Common myeloid progenitor, CD34-positive (primary cell): ENCODE measurements around the gene P4HB.
A peak's percentile ranks its signal among the peaks of the same experiment; 100 is the strongest.

ENCODE experiments used
- CTCF ChIA-PET: fragments of 350-600 bp; sonication (Branson Sonifier 250); formaldehyde crosslinking; loops from one replicate; lab custom pipeline; 2021; ENCODE audit warnings: antibody characterized with exemption; lab: Charles Lee
- POLR2A ChIA-PET: fragments of 350-600 bp; sonication (Branson Sonifier 250); formaldehyde crosslinking; loops from one replicate; lab custom pipeline; 2021; ENCODE audit warnings: antibody characterized with exemption; lab: Charles Lee
- DNase-seq, 3 donors: peaks; one replicate each; pipeline versions ENCODE4 v3.0.0 to v3.0.0-alpha.2; 2013
- H3K27ac ChIP-seq, 2 experiments: 1 replicate in 1 of 2; 2 replicates in 1 of 2; pipeline ENCODE4 v1.7.0; 2013; ENCODE audit warnings: inconsistent platforms in 2 of 2, low read length in 2 of 2, mild to moderate bottlenecking in 2 of 2, low read depth in 1 of 2, moderate library complexity in 1 of 2; ENCODE audit not compliant: severe bottlenecking in 2 of 2, insufficient read depth in 1 of 2, poor library complexity in 1 of 2
- H3K27me3 ChIP-seq, 5 experiments: replicated peaks in 2 of 5; 1 replicate in 3 of 5; 2 replicates in 2 of 5; pipeline versions ENCODE4 v1.6.1 to v1.7.0; 2013; ENCODE audit warnings: low read length in 4 of 5, mild to moderate bottlenecking in 2 of 5, moderate library complexity in 2 of 5, inconsistent platforms in 1 of 5; ENCODE audit not compliant: insufficient read depth in 5 of 5, control insufficient read depth in 4 of 5
- H3K36me3 ChIP-seq, 4 experiments: 1 replicate in 2 of 4; 2 replicates in 2 of 4; pipeline versions ENCODE4 v1.6.1 to v1.7.0; 2013; ENCODE audit warnings: low read length in 3 of 4, control low read depth in 1 of 4, mild to moderate bottlenecking in 1 of 4; ENCODE audit not compliant: control insufficient read depth in 4 of 4, insufficient read depth in 4 of 4
- H3K4me1 ChIP-seq, 4 experiments: 1 replicate in 3 of 4; 2 replicates in 1 of 4; pipeline versions ENCODE4 v1.6.1 to v1.7.1; 2013; ENCODE audit warnings: low read length in 3 of 4, mild to moderate bottlenecking in 3 of 4, control low read depth in 1 of 4, inconsistent platforms in 1 of 4, moderate library complexity in 1 of 4; ENCODE audit not compliant: control insufficient read depth in 4 of 4, insufficient read depth in 4 of 4; ENCODE audit errors: control extremely low read depth in 1 of 4
- H3K4me3 ChIP-seq, 7 experiments: 1 replicate in 4 of 7; 2 replicates in 3 of 7; pipeline versions ENCODE4 v1.5.1 to v1.7.0; 2013; ENCODE audit warnings: mild to moderate bottlenecking in 7 of 7, low read length in 6 of 7, moderate library complexity in 6 of 7, inconsistent platforms in 2 of 7, low read depth in 2 of 7, control low read depth in 1 of 7; ENCODE audit not compliant: insufficient read depth in 4 of 7, control insufficient read depth in 1 of 7; ENCODE audit errors: extremely low read depth in 1 of 7
- H3K9me3 ChIP-seq, 5 experiments: 1 replicate in 4 of 5; 2 replicates in 1 of 5; pipeline versions ENCODE4 v1.6.1 to v1.7.1; 2013; ENCODE audit warnings: low read length in 4 of 5, mild to moderate bottlenecking in 2 of 5, inconsistent platforms in 1 of 5, low read depth in 1 of 5, moderate library complexity in 1 of 5; ENCODE audit not compliant: control insufficient read depth in 4 of 5, insufficient read depth in 2 of 5; ENCODE audit errors: control extremely low read depth in 1 of 5
- WGBS: methylation state at CpG from one replicate; pipeline ENCODE4 v1.1.5; 2013; ENCODE audit not compliant: insufficient coverage; 5-methylcytosine and 5-hydroxymethylcytosine counted together

The P4HB gene

GRCh38 chr17:81905424-81905875 is 45.1 kb upstream of the P4HB start:
- Histone ChIP-seq H3K27me3 (peaks cover 0 to 32% (median 7%) of the 10 kb centered on the region in 5 experiments), H3K27ac (no peak overlapping the region), H3K4me3 (no peak overlapping the region), H3K36me3 (peaks cover 3 to 68% (median 20%) of the 10 kb centered on the region in 4 experiments), H3K4me1 (peaks cover 0 to 21% (median 17%) of the 10 kb centered on the region in 4 experiments), H3K9me3 (no peaks in the 10 kb centered on the region)
- 94% methylated on average over 14 of the region's 16 CpGs for WGBS
- ChIA-PET CTCF (interaction anchor here (1.9 kb wide), 1 partner anchor 19 kb away, joined by 4 read pairs; no protein-coding TSS in a partner anchor), POLR2A (no interaction called here)
- no peak for DNase-seq

DNA sequence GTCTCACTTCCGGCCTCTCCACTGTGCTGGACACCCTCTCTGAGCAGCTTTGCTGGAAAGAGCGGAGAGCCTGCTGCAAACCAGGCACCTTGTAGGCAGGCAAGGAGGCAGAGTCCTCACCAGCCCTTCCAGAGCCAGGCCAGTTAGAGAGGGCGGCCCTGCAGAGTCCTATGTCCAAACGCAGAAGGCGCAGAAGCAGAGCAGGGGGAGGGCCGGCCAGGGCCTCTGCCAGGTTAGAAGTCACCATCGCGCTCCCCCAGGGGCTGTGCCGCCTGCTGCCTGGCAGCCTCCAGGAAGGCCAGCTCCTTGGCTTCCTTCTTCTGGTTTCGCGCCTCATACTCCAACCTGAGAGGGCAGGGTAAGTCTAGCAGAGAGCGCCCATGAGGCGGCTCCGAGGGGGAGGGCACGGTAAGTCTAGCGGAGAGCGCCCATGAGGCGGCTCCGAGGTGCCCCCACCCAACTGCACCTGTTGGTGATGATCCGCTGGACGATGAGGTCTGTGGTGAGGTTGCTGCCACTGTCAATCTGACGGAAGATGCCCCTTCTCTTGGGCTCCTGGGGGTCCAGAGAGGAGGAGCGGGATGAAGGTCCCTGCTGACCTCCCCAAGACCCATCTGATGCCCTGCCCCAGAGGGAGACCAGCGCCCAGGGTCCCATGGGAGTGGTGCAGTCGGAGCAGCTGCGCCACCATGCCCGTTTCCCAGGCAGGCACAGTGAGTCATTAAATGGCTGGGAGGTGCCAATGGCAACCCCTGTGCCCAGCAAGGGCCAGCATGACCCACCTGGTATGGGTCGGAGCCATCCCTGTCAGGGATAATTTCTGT is 44.5 kb upstream of the P4HB start:
- ChIA-PET CTCF (no interaction called here), POLR2A (no interaction called here)
- no peak overlapping the region for H3K27ac ChIP-seq
- peaks cover 0 to 34% (median 7%) of the 10 kb centered on the region in 5 experiments for H3K27me3 ChIP-seq
- peaks cover 3 to 75% (median 22%) of the 10 kb centered on the region in 4 experiments for H3K36me3 ChIP-seq
- no peak for DNase-seq
- no peak overlapping the region for H3K4me3 ChIP-seq
- H3K4me1 ChIP-seq, result peaks cover 0 to 16% (median 11%) of the 10 kb centered on the region in 4 experiments
- no peaks in the 10 kb centered on the region for H3K9me3 ChIP-seq
- 95% methylated on average over 24 of the region's 28 CpGs for WGBS

- peaks cover 5 to 76% (median 27%) of the 10 kb centered on the region in 4 experiments for H3K36me3 ChIP-seq
- WGBS, result 97% methylated on average over 15 of the region's 24 CpGs
- H3K27me3 ChIP-seq, result peaks cover 0 to 34% (median 7%) of the 10 kb centered on the region in 5 experiments
- no peak for DNase-seq
- no peak overlapping the region for H3K27ac ChIP-seq
- H3K9me3 ChIP-seq, result no peaks in the 10 kb centered on the region
- POLR2A ChIA-PET, result no interaction called here
- no peak overlapping the region for H3K4me3 ChIP-seq
- peaks cover 0 to 16% (median 8%) of the 10 kb centered on the region in 4 experiments for H3K4me1 ChIP-seq
- CTCF ChIA-PET, result no interaction called here
These were observed 43.7 kb upstream of the P4HB start for GRCh38 chr17:81903896-81904599.

- Histone ChIP-seq H3K4me1 (peaks cover 0 to 16% (median 8%) of the 10 kb centered on the region in 4 experiments), H3K27ac (no peak overlapping the region), H3K4me3 (no peak overlapping the region), H3K27me3 (peaks cover 0 to 34% (median 7%) of the 10 kb centered on the region in 5 experiments), H3K9me3 (no peaks in the 10 kb centered on the region), H3K36me3 (peaks cover 8 to 76% (median 30%) of the 10 kb centered on the region in 4 experiments)
- no peak for DNase-seq
- 99% methylated on average over 7 of the region's 10 CpGs for WGBS
- POLR2A ChIA-PET, result no interaction called here
- CTCF ChIA-PET, result no interaction called here
These were observed 43.1 kb upstream of the P4HB start for GRCh38 chr17:81903415-81903831.

- ChIA-PET CTCF (no interaction called here), POLR2A (interaction anchor here (0.6 kb wide), 1 partner anchor 432 kb away, joined by 3 read pairs; no protein-coding TSS in a partner anchor)
- peaks cover 0 to 34% (median 7%) of the 10 kb centered on the region in 5 experiments for H3K27me3 ChIP-seq
- peaks cover 10 to 76% (median 30%) of the 10 kb centered on the region in 4 experiments for H3K36me3 ChIP-seq
- no peaks in the 10 kb centered on the region for H3K9me3 ChIP-seq
- H3K4me3 ChIP-seq, result peak overlapping the region in 1 of 7 experiments; percentile 26
- H3K27ac ChIP-seq, result no peak overlapping the region
- peaks cover 0 to 16% (median 8%) of the 10 kb centered on the region in 4 experiments for H3K4me1 ChIP-seq
- DNase-seq, result peak in 2 of 3 donors; percentile 31 to 41
- 36% methylated on average over 46 of the region's 47 CpGs for WGBS
These were observed 42.5 kb upstream of the P4HB start for GRCh38 chr17:81902653-81903414.

- Histone ChIP-seq H3K4me3 (peak within 1 kb of the TSS in 4 of 7 experiments; percentile 23 to 52 (median 25)), H3K4me1 (peaks cover 0 to 16% (median 8%) of the 10 kb centered on the region in 4 experiments)
These were observed 41.8 kb upstream of the P4HB start, which contains the start of gene NPB for GRCh38 chr17:81902023-81902652. TSS of gene NPB (plus strand) at chr17:81902238. CDS start at chr17:81902278, 40 bp downstream.

More at GRCh38 chr17:81902023-81902652, 41.8 kb upstream of the P4HB start, which contains the start of gene NPB:
- H3K9me3 ChIP-seq, result no peaks in the 10 kb centered on the region
- H3K36me3 ChIP-seq, result peaks cover 13 to 73% (median 31%) of the 10 kb centered on the region in 4 experiments
- POLR2A ChIA-PET, result interaction anchor here (0.6 kb wide), 1 partner anchor 433 kb away, joined by 3 read pairs; no protein-coding TSS in a partner anchor
- WGBS, result under 1% methylated on average over 50 of the region's 79 CpGs
- peak in 2 of 3 donors; percentile 24 to 51 for DNase-seq
- H3K27me3 ChIP-seq, result peaks cover 0 to 34% (median 7%) of the 10 kb centered on the region in 5 experiments
- CTCF ChIA-PET, result interaction anchor here (1.5 kb wide), 2 partner anchors 15 to 25 kb away, joined by 3 read pairs; partner anchors contain the start of gene MAFG
- no peak within 1 kb of the TSS for H3K27ac ChIP-seq
